Measurements from ENCODE around the gene SLC10A3.

DNA sequence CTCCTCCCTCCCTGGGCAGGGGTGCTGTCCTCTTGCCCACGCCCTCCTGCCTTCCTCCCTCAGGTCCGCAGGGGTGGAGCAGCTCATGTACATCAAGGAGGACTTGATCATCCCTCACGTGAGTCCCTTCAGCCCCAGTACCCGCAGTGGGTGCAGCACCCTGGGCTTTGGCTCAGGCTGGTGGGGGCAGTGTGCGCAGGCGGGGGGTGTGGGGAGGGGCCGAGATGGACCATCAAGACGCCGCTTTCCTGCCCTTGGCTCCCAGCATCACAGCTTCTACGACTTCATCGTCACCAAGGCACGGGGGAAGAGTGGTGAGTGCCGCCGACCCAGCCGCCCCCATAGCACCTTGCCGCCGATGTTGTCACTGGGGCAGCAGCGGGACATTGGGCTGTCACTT is 40.8 kb downstream of the SLC10A3 start:
- TF ChIP-seq EP300 (IDR thresholded peaks at IDR 0.05; ENCODE audit: borderline replicate concordance in 1 of 2, low read depth in 2 of 2, low read length in 2 of 2) (no peak), TAF1 (IDR thresholded peaks at IDR 0.05; ENCODE audit: low read depth, low read length) (no peak), POLR2A (IDR thresholded peaks at IDR 0.05; ENCODE audit: control extremely low read depth in 1 of 2, low read depth in 2 of 2, low read length in 2 of 2) (no peak), GTF2F1 (IDR thresholded peaks at IDR 0.05; ENCODE audit: borderline replicate concordance, low read depth, low read length) (no peak), CHD1 (IDR thresholded peaks at IDR 0.05; ENCODE audit: low read depth, low read length) (no peak), HDAC6 (IDR thresholded peaks at IDR 0.05; ENCODE audit: low read depth, low read length) (no peak), TCF12 (IDR thresholded peaks at IDR 0.05; ENCODE audit: low read depth, low read length) (no peak), RFX5 (IDR thresholded peaks at IDR 0.05; ENCODE audit: borderline replicate concordance, low read depth, low read length) (no peak), ZNF274 (IDR thresholded peaks at IDR 0.05; ENCODE audit: borderline replicate concordance, extremely low read depth, low read length) (no peak), GABPA (IDR thresholded peaks at IDR 0.05; ENCODE audit: borderline replicate concordance, insufficient read depth, low read length) (no peak), CTBP2 (IDR thresholded peaks at IDR 0.05; ENCODE audit: borderline replicate concordance, insufficient read depth, insufficient read length, low read length) (no peak), RXRA (IDR thresholded peaks at IDR 0.05; ENCODE audit: insufficient read depth, low read depth, low read length) (no peak), FOSL1 (IDR thresholded peaks at IDR 0.05; ENCODE audit: insufficient read depth, low read depth, low read length) (no peak)
- TF ChIP-seq, protein P1, sequence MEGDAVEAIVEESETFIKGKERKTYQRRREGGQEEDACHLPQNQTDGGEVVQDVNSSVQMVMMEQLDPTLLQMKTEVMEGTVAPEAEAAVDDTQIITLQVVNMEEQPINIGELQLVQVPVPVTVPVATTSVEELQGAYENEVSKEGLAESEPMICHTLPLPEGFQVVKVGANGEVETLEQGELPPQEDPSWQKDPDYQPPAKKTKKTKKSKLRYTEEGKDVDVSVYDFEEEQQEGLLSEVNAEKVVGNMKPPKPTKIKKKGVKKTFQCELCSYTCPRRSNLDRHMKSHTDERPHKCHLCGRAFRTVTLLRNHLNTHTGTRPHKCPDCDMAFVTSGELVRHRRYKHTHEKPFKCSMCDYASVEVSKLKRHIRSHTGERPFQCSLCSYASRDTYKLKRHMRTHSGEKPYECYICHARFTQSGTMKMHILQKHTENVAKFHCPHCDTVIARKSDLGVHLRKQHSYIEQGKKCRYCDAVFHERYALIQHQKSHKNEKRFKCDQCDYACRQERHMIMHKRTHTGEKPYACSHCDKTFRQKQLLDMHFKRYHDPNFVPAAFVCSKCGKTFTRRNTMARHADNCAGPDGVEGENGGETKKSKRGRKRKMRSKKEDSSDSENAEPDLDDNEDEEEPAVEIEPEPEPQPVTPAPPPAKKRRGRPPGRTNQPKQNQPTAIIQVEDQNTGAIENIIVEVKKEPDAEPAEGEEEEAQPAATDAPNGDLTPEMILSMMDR (IDR thresholded peaks at IDR 0.05; ENCODE audit: control extremely low read depth in 1 of 3, insufficient read depth in 1 of 3, low read depth in 1 of 3, low read length in 3 of 3) = no peak

All from H1 (cell line).